Hepatocyte (in vitro differentiated cells): Measurements from ENCODE around the gene SLC45A3.

Experiments used
- CTCF ChIP-seq: fragments of 200-600 bp; sonication (generic); IDR thresholded peaks from 2 replicates; pipeline ENCODE4 v1.5.1; 2016; ENCODE audit warnings: antibody characterized with exemption, mild to moderate bottlenecking; ENCODE audit not compliant: poor library complexity
- EZH2 ChIP-seq: fragments of 200-600 bp; sonication (generic); IDR thresholded peaks from 2 replicates; pipeline ENCODE4 v1.6.1; 2016; ENCODE audit warnings: antibody characterized with exemption, mild to moderate bottlenecking, borderline replicate concordance

- TF ChIP-seq CTCF (no peak), EZH2 (no peak)
These were observed 13.7 kb downstream of the SLC45A3 start for GRCh38 chr1:205666372-205667166.
